GM19463 (cell line): ENCODE results near the gene SIRPA.

Source experiments
- ATAC-seq: cut with Tn5 transposase; IDR thresholded peaks from one replicate; pipeline ENCODE4 v1.9.1; 2021; ENCODE audit warnings: mild to moderate bottlenecking, moderate library complexity; ENCODE audit not compliant: unreplicated experiment

SIRPA gene

DNA sequence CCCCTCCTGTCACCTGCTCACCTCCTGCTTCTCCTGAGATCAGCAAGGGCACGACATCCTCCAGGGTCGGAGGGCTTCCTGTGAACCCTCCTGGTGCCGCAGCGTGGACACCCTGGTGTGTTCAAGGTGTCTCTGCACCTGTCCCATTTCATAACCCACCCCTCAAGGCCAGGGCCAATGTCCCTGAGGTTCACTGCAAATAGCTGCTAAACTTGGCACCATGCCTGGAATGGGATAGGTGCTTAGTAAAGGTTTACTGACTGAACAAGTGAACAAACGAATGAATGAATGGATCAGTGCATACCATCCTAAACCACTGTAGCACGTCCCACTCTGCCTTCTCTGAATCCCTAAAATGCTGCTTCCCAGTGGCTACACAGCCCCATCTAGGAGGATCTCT, 35.0 kb downstream of the SIRPA start:
- ATAC-seq = no peak

DNA sequence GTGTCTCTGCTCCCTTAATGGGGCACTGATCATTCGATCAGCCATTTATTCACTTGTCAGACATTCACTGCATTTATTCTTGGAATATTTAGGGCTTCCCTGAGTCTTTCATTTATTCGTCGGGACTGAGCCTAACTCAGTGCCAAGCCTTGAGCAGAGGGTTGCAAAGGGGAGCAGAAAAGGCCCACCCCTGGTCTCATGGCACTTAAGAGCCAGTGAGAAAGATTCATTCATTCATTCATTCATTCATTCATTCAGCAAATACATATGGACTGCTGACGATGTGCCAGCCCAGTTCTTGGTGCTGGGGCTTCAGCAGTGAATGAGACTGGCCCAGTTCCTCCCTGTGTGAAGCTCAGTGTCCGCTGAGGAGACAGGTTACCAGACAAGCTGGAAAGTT, 36.6 kb downstream of the SIRPA start:
- ATAC-seq = no peak

DNA sequence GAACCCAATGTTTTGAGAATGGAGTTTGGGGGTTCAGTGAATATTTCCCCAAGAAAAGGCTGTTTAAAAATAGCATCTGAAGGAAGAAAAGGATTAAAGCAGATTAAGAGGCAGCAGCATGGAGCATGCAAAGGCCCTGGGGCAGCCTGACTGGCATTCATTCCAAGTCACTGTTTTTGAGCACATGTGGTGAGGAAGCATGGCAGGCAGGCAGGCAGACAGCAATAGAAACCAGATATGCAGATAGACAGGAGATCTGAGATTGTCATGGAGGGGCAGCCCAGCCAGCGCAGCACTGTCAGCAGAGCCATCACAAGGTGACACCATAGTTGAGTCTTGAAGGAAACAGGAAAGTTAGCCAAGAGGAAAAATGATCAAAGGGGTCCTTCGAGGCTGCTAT, 37.8 kb downstream of the SIRPA start:
- no peak for ATAC-seq

DNA sequence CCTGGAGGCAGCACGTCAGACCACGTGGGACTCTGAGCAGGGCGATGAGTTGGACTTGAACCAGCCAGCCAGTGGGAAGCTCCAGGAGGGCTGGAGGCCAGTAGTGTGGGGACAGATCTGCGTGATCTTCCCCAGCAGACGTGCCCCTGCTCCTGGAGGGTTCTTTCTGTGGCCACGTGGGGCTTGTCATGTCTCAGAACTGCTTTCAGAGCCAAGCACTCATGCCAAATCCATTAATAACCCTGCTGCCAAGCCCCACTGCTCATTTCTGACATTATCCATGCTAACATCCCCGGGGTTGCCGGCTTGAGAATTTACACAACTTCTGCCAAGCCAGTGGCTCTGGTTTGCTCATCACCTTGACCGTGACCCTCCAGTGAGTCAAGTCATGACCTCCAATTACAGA, 38.3 kb downstream of the SIRPA start:
- no peak for ATAC-seq

- no peak for ATAC-seq
Measured at GRCh38 chr20:1934156-1934555, 38.9 kb downstream of the SIRPA start.

GRCh38 chr20:1934721-1935573, 39.7 kb downstream of the SIRPA start:
- no peak for ATAC-seq

DNA sequence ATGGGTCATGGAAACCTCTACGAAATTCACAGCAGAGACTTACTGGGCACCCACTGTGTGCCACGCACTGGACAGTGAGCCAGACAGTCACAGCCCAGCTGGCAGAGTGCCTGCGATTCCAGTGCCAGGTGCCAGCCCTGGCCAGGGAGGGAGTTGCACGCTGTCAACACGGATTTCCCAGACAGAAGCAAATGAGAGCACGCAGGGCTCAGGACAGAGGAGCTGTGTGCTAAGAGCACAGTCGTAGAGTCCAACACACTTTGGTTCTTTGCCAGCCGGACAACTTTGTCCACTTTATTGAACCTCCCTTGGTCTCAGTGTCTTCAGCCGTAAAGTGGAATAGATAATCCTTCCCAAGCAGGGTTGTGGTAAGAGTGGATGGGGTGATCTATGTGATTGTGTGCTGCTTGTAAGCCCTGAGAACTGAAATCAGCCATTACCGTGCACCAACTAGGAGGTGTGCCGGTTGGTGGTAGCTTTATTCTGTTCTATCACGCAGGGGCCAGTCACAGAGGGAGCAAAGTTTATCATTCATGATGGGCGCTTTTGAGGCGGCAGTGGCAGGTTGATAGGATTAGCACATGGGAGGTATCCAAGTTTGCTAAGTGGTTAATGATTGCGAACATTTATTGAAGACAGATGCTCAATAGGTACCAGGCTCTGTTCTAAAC, 40.6 kb downstream of the SIRPA start:
- ATAC-seq = no peak

- no peak for ATAC-seq
Measured at GRCh38 chr20:1937316-1937976, 42.2 kb downstream of the SIRPA start.

- no peak for ATAC-seq
Measured at GRCh38 chr20:1938464-1939269, 43.5 kb downstream of the SIRPA start.

GRCh38 chr20:1939270-1939595, 44.0 kb downstream of the SIRPA start:
- ATAC-seq = no peak

DNA sequence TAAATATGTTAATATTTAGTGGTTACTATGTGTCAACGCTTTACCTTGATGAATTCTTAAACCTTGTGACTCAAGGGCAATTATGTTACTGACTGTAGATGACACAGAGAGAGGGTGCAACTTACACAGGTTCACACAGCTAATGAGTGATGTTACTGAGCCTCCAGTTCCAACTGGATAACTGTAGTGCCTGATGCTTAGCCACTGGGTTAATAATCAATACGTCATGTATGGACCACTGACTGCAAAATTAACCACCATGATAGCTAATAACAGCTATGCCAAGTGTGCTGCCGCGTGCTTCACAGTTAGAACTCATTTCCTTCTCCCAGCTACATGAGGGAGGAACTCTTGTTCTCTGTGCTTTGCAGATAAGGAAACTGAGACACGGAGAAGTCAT, 45.4 kb downstream of the SIRPA start:
- no peak for ATAC-seq

DNA sequence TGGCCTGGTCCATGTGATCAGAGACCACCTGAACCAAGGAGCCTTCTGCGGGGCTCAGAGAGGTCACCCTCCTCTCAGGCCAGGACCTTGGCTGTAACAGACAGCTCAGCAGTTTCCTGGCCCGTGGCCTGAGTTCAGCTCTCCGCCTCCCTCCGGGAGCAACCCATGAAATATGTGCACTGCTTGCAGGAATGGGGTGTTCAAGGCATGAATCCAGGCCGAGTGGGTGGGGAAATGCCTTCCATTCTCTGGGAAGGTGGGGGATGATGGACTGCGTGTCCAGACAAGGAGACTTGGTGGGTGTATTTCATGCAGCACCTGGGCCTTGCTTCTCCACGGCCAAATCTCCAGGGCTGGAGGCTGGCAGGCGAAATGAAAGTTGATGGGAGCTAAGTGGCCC, 46.0 kb downstream of the SIRPA start:
- ATAC-seq = no peak

DNA sequence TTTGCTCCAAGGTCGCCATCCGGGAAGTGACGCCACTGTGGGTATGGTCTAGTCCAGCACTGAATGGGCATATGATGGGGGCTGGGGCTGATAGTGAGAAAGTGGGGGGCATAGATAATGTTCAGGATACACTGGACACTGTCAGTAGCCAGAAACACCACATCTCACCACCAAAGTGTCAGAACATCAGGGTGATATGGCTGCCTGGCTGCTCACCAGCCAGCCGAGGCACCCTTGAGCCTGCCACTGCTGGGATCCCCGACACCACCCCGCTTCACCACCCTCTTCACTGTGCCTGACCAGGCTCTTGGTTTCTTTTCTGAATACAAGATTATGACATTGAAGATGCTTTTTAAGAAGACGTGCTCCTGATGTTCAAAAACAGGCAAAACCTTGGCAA, 46.9 kb downstream of the SIRPA start:
- no peak for ATAC-seq

DNA sequence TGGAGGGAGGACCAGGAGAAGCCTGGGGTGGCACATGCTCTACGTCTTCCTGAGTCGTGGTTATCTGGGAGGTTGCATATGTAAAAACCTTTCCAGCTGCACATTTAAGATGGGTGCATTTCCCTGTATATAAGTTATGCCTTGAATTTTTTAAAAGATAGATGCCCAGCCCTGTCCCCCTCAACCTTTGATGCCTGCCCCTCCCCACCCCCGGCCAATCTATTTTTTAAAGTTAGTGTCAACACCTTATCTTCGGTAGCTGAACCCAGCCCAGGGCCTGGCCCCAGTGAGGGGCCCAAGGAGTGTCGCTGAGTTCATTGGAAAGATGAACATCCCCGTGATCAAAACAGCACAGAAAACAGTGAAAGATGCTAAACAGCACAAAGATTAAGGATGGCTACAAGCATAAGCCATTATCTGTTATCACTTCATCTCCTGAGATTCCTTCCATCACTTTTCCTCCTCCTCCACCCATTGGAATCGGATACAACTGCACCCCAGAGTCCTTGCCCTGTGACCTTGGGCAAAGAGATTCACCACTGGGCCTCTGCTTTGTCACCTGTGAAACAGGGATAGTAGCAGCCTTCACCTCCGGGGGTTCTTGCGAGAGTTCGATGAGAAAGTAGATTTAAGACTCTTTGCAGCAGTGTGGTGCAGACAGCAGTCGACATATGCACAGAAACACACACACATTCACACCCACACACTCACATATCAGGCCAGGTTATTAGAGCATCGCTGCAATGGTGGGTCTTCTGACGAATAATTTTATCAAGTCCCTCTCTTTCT, 47.5 kb downstream of the SIRPA start:
- no peak for ATAC-seq

DNA sequence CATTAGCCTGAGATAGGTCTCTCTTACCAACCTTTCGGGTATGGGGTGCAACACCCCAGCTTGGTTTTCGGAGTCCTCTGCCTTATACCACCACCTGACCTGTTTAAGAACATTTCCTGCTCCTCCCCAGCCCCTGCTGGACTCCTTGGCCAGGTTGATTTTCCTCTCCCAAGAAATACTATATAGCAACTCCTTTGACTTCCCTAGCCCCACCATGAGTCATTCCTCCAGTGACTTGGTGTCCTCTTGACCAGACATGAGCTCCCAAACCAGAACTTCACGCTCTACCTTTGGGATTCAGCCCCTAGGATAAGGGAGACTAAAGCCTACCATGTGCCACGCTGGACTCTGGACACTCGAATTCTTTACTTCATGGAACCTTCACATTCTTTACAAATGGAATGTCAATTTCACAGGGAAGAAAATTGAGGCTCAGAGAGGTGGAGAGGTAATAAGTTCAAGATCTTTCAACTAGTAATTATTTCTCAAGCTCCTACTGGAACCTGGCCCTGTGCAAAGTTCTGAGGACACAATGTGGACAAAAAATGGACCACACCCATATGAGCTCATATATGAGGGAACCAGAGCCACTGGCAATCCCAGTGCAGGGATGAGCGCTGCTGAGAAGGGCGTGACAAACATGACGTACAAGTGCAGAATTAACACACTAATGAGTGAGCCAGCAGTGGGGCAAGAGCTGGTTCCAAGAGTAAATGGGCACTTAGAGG, 48.2 kb downstream of the SIRPA start:
- ATAC-seq = no peak

DNA sequence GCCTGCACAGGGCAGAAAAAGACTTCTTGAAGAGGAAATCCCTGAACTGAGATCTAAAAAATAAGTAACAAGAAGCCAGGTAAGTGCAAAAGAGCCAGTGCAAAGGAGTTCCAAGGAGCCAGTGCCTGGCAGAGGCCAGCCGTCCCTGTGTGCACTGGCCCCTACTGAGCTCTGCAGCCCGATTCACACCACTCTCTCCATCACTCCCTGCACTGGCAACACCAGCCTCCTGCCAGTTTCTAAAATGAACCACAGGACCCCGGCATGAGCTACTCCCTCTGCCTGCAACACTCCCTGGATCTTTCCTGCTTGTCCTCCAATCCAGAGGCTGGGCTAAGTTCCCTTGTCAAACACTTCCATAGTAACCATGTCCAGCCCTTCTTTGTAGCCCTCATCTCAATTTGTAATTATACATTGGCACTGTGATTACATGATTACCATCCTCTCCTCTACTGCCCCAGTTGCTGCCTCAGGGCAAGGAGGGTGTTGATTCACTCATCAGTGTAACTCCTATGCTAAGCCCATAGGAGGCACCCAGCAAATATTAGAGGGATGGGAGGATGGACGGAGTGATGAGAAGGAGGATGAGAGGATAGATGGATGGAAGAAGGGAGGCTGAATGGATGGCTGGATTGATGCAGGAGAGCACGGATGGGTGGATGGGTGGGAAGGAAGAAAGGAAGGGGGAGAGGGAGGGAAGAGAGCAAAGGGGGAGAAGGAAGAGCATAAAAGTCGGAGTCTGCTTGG, 49.3 kb downstream of the SIRPA start:
- ATAC-seq = no peak

DNA sequence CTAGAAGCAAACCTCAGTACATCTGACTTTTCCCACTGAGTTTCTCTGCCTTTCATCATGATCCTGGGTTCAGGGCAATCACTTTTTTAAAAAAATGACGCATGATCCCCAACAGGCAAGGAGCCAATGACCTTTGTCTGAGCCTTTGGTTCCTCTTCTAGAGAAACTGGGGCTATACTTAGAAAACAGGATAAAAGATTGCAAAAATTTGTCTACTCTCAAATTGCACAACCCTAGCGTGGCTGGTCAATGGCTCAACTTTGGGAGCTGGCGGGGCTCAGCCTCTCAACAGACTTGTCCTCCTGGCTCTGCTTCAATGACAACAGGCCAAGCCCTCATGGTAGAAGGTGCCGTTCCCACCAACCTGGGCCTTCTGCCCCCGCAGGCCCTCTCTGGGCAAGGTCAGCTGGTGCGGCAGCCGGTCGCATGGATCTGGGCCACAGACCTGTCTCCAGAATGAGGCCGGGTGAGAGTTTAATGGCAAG, 50.0 kb downstream of the SIRPA start:
- ATAC-seq = no peak

- ATAC-seq = no peak
Measured at GRCh38 chr20:1945660-1946059, 50.5 kb downstream of the SIRPA start.

DNA sequence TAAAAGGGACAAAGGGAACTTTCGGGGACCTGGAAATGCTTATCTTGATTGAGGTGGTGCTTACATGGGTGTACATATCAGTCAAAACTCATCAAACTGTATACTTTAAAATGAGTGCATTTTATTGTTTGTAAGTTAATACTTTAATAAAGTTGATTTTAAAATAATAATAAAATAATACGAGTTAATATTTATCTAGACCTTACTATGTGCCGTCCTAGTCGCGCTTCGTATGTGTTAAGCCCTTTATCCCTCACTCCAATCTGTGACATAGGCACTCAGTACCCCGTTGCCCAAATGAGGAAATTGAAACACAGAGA, 51.2 kb downstream of the SIRPA start:
- no peak for ATAC-seq
